ENCODE data around the gene ERBB4.

- TF ChIP-seq POLR2AphosphoS5 (IDR thresholded peaks at IDR 0.05) (no peak), POLR2A (IDR thresholded peaks at IDR 0.05) (no peak), EP300 (IDR thresholded peaks at IDR 0.05; ENCODE audit: low read depth) (no peak)
- TF ChIP-seq, protein P1, sequence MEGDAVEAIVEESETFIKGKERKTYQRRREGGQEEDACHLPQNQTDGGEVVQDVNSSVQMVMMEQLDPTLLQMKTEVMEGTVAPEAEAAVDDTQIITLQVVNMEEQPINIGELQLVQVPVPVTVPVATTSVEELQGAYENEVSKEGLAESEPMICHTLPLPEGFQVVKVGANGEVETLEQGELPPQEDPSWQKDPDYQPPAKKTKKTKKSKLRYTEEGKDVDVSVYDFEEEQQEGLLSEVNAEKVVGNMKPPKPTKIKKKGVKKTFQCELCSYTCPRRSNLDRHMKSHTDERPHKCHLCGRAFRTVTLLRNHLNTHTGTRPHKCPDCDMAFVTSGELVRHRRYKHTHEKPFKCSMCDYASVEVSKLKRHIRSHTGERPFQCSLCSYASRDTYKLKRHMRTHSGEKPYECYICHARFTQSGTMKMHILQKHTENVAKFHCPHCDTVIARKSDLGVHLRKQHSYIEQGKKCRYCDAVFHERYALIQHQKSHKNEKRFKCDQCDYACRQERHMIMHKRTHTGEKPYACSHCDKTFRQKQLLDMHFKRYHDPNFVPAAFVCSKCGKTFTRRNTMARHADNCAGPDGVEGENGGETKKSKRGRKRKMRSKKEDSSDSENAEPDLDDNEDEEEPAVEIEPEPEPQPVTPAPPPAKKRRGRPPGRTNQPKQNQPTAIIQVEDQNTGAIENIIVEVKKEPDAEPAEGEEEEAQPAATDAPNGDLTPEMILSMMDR (IDR thresholded peaks at IDR 0.05): no peak
These were observed 154.6 kb downstream of the ERBB4 start for GRCh38 chr2:212384027-212384426.

Data from transverse colon (tissue), 4 donors.